Gastrocnemius medialis (tissue), 4 donors: ENCODE data around the gene SENP1.

Source experiments
- CTCF ChIP-seq, 5 experiments: fragments of 450-650 bp in 3 of 5; fragments of 200-600 bp in 2 of 5; sonication (generic) in 2 of 5; IDR thresholded peaks in 4 of 5; conservative IDR thresholded peaks in 1 of 5; 1 replicate in 4 of 5; 2 replicates in 1 of 5; pipeline ENCODE4 v1.5.1; 2016 to 2019; ENCODE audit warnings: antibody characterized with exemption in 5 of 5, mild to moderate bottlenecking in 3 of 5, moderate library complexity in 3 of 5
- POLR2A ChIP-seq, 2 donors: fragments of 450-650 bp; IDR thresholded peaks; one replicate each; pipeline ENCODE4 v1.6.1; 2017; ENCODE audit warnings: antibody characterized with exemption in 2 of 2, mild to moderate bottlenecking in 2 of 2, moderate library complexity in 2 of 2

DNA sequence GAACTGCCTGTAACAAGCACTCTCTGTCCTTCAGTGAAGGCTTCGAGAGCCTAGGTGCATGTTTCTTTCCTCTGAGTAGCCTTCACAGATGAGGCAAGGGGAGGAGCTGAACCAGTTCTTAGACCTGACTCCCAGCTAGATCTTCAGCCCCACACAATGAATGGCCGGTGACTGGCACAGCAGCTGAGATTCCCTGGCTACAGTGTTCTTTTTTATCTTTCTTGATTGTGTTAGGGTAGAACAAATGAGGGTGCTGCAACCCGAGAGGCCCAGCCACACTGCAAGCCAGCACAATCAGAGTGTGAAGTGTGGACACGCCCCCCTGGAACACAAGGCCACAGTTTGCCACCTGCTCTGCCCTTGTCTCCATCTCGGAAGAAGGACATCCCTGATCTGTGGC is 82.5 kb downstream of the SENP1 start:
- TF ChIP-seq CTCF (IDR thresholded peaks at IDR 0.05 in 4 of 5, conservative IDR thresholded peaks at IDR 0.05 in 1 of 5) (no peak), POLR2A (IDR thresholded peaks at IDR 0.05) (no peak)
